Measurements from ENCODE around the gene PPP1R13L. TPM values are rescaled to one million over a fixed set of nuclear protein-coding genes. Genes with fewer than 3 reads are reported as not detected.

PPP1R13L gene
- total RNA-seq (2014; rRNA removed; shearing (Covaris generic)), result 1.6 and 3.7 TPM in 2 replicates

GRCh38 chr19:45404557-45405434 is at the start of gene PPP1R13L:
Gene PPP1R13L, minus strand, starts transcription at chr19:45405069. Its CDS starts 6,751 bp downstream, at chr19:45398318.

GRCh38 chr19:45423589-45424190 is 18.8 kb upstream of the PPP1R13L start, which contains the start of gene ERCC1:
Gene ERCC1, minus strand, starts transcription at chr19:45423917. Its CDS starts 543 bp downstream, at chr19:45423374.

GRCh38 chr19:45406226-45407090 is 1.6 kb upstream of the PPP1R13L start, which contains the start of gene POLR1G:
Gene POLR1G, plus strand, starts transcription at chr19:45406644. Its CDS starts 53 bp downstream, at chr19:45406697.

GRCh38 chr19:45370410-45371204 is 34.3 kb downstream of the PPP1R13L start, which contains the start of gene ERCC2:
Gene ERCC2, minus strand, starts transcription at chr19:45370573. Its CDS starts 33 bp downstream, at chr19:45370540.

GRCh38 chr19:45340232-45340898 is 64.5 kb downstream of the PPP1R13L start, which contains the start of gene KLC3:
Gene KLC3, plus strand, starts transcription at chr19:45340750. Its CDS starts 4,792 bp downstream, at chr19:45345542.

Small RNA genes within 50 kb of the gene (small RNA-seq; reads per million reads assigned to genes)
- not detected for gene MIR6088

Other genes starting within 250 kb of the PPP1R13L start
- not detected in 2 replicates for gene NKPD1, start 244.1 kb downstream of the PPP1R13L start, total RNA-seq (2014; rRNA removed; shearing (Covaris generic))
- 4.4 and 4.9 TPM in 2 replicates for gene TRAPPC6A, start 226.8 kb downstream of the PPP1R13L start, total RNA-seq (2014; rRNA removed; shearing (Covaris generic))
- gene BLOC1S3, start 226.3 kb downstream of the PPP1R13L start, total RNA-seq (2014; rRNA removed; shearing (Covaris generic)), result 3.6 and 3.7 TPM in 2 replicates
- 0.53 and 0.72 TPM in 2 replicates for gene EXOC3L2, start 159.7 kb downstream of the PPP1R13L start, total RNA-seq (2014; rRNA removed; shearing (Covaris generic))
- 12.4 and 12.9 TPM in 2 replicates for gene MARK4, start 153.8 kb downstream of the PPP1R13L start, total RNA-seq (2014; rRNA removed; shearing (Covaris generic))
- gene CKM, start 82.2 kb downstream of the PPP1R13L start, total RNA-seq (2014; rRNA removed; shearing (Covaris generic)), result not detected in 2 replicates
- gene KLC3, start 64.3 kb downstream of the PPP1R13L start, total RNA-seq (2014; rRNA removed; shearing (Covaris generic)), result 0.24 TPM in 1 of 2 replicates, not detected in the other
- 27.6 and 28.0 TPM in 2 replicates for gene ERCC2, start 34.5 kb downstream of the PPP1R13L start, total RNA-seq (2014; rRNA removed; shearing (Covaris generic))
- gene POLR1G, start 1.6 kb upstream of the PPP1R13L start, total RNA-seq (2014; rRNA removed; shearing (Covaris generic)), result 25.1 and 29.8 TPM in 2 replicates
- gene ERCC1, start 18.8 kb upstream of the PPP1R13L start, total RNA-seq (2014; rRNA removed; shearing (Covaris generic)), result 218 and 262 TPM in 2 replicates
- 34.9 and 45.0 TPM in 2 replicates for gene FOSB, start 62.9 kb upstream of the PPP1R13L start, total RNA-seq (2014; rRNA removed; shearing (Covaris generic))
- 3.5 and 5.0 TPM in 2 replicates for gene RTN2, start 92.0 kb upstream of the PPP1R13L start, total RNA-seq (2014; rRNA removed; shearing (Covaris generic))
- gene PPM1N, start 93.4 kb upstream of the PPP1R13L start, total RNA-seq (2014; rRNA removed; shearing (Covaris generic)), result 2.2 and 2.8 TPM in 2 replicates
- 96.6 and 98.0 TPM in 2 replicates for gene VASP, start 102.4 kb upstream of the PPP1R13L start, total RNA-seq (2014; rRNA removed; shearing (Covaris generic))
- gene OPA3, start 179.7 kb upstream of the PPP1R13L start, total RNA-seq (2014; rRNA removed; shearing (Covaris generic)), result 7.5 and 9.9 TPM in 2 replicates
- 0.04 and 0.13 TPM in 2 replicates for gene GPR4, start 197.1 kb upstream of the PPP1R13L start, total RNA-seq (2014; rRNA removed; shearing (Covaris generic))
- gene EML2, start 234.3 kb upstream of the PPP1R13L start, total RNA-seq (2014; rRNA removed; shearing (Covaris generic)), result 59.8 and 70.0 TPM in 2 replicates